DND-41 (cell line): ENCODE measurements around the gene GNAS.
A peak's percentile ranks its signal among the peaks of the same experiment; 100 is the strongest.

Experiments used
- ATAC-seq: fragments of 200-7000 bp; cut with Tn5 transposase; 3 replicates; pipeline ENCODE4 v1.9.1; 2021; ENCODE audit warnings: low read depth; ENCODE audit not compliant: insufficient read depth
- DNase-seq: peaks from one replicate; pipeline ENCODE4 v3.0.0-alpha.2; 2020
- H2AFZ ChIP-seq: 2 replicates; pipeline ENCODE4 v1.6.0; 2012; ENCODE audit warnings: low read depth, low read length
- H3K27ac ChIP-seq: 2 replicates; pipeline ENCODE4 v1.5.1; 2012; ENCODE audit warnings: low read length, inconsistent platforms
- H3K27me3 ChIP-seq: fragments of 200-600 bp; sonication (generic); 2 replicates; pipeline ENCODE4 v1.6.0; 2012; ENCODE audit warnings: low read length, mild to moderate bottlenecking, inconsistent platforms; ENCODE audit not compliant: insufficient read depth, poor library complexity
- H3K36me3 ChIP-seq: 2 replicates; pipeline ENCODE4 v1.5.1; 2012; ENCODE audit warnings: low read length, inconsistent platforms; ENCODE audit not compliant: insufficient read depth
- H3K4me1 ChIP-seq: 2 replicates; pipeline ENCODE4 v1.5.1; 2012; ENCODE audit warnings: mild to moderate bottlenecking, low read length; ENCODE audit not compliant: insufficient read depth
- H3K4me2 ChIP-seq: 2 replicates; pipeline ENCODE4 v1.6.0; 2012; ENCODE audit warnings: mild to moderate bottlenecking, moderate library complexity, low read length, inconsistent platforms; ENCODE audit not compliant: insufficient read depth
- H3K4me3 ChIP-seq, 2 experiments: fragments of 200-600 bp in 1 of 2; shearing (Covaris generic) in 1 of 2; 2 replicates each; pipeline ENCODE4 v1.5.1; 2012 to 2016; ENCODE audit warnings: inconsistent platforms in 2 of 2, low read length in 2 of 2, mild to moderate bottlenecking in 2 of 2, low read depth in 1 of 2, moderate library complexity in 1 of 2
- H3K79me2 ChIP-seq: 2 replicates; pipeline ENCODE4 v1.6.0; 2012; ENCODE audit warnings: low read length, inconsistent platforms; ENCODE audit not compliant: insufficient read depth
- H3K9ac ChIP-seq: 2 replicates; pipeline ENCODE4 v1.6.0; 2012; ENCODE audit warnings: low read depth, mild to moderate bottlenecking, inconsistent platforms, low read length, moderate library complexity
- H3K9me3 ChIP-seq: 2 replicates; pipeline ENCODE4 v1.5.1; 2012; ENCODE audit warnings: low read length, moderate library complexity, mild to moderate bottlenecking, inconsistent platforms; ENCODE audit not compliant: insufficient read depth, severe bottlenecking
- H4K20me1 ChIP-seq: 2 replicates; pipeline ENCODE4 v1.6.0; 2012; ENCODE audit warnings: low read length; ENCODE audit not compliant: insufficient read depth
- CTCF ChIP-seq: IDR thresholded peaks from 2 replicates; pipeline ENCODE4 v1.5.1; 2012; ENCODE audit warnings: borderline replicate concordance, low read length, moderate library complexity, mild to moderate bottlenecking; ENCODE audit not compliant: poor library complexity, severe bottlenecking; ENCODE audit errors: extremely low read depth
- EZH2 ChIP-seq: IDR thresholded peaks from 3 replicates; pipeline ENCODE4 v1.6.1; 2012; ENCODE audit warnings: borderline replicate concordance, low read depth, mild to moderate bottlenecking, moderate library complexity, low read length, inconsistent platforms; ENCODE audit not compliant: severe bottlenecking

Gene GNAS

GRCh38 chr20:58880994-58881752, 28.7 kb downstream of the GNAS start:
- Histone ChIP-seq H3K79me2 (no peaks in the 10 kb centered on the region), H3K36me3 (no peaks in the 10 kb centered on the region), H3K4me3 (no peak overlapping the region), H3K27ac (no peak overlapping the region), H3K4me2 (no peak overlapping the region), H3K4me1 (no peaks in the 10 kb centered on the region), H3K27me3 (no peaks in the 10 kb centered on the region), H3K9me3 (no peaks in the 10 kb centered on the region), H3K9ac (no peak overlapping the region), H4K20me1 (no peaks in the 10 kb centered on the region), H2AFZ (no peak overlapping the region)
- ATAC-seq (no peak), DNase-seq (no peak)
- TF ChIP-seq CTCF (peak; percentile 55), EZH2 (no peak)

GRCh38 chr20:58882704-58883089, 30.2 kb downstream of the GNAS start:
- Histone ChIP-seq H4K20me1 (no peaks in the 10 kb centered on the region), H3K27me3 (no peaks in the 10 kb centered on the region), H3K36me3 (no peaks in the 10 kb centered on the region), H3K9ac (no peak overlapping the region), H3K79me2 (peaks cover under 1% of the 10 kb centered on the region; the same call in 1 of the 2 replicates), H3K27ac (no peak overlapping the region), H3K9me3 (no peaks in the 10 kb centered on the region), H3K4me1 (peaks cover 3% of the 10 kb centered on the region), H3K4me2 (no peak overlapping the region), H2AFZ (no peak overlapping the region), H3K4me3 (no peak overlapping the region)
- no peak for DNase-seq
- no peak for TF ChIP-seq EZH2
- no peak for TF ChIP-seq CTCF
- ATAC-seq: no peak

- H3K79me2 ChIP-seq: peaks cover 7% of the 10 kb centered on the region
- H3K4me2 ChIP-seq: no peak overlapping the region
- no peaks in the 10 kb centered on the region for H3K36me3 ChIP-seq
- H3K9me3 ChIP-seq: no peaks in the 10 kb centered on the region
- no peaks in the 10 kb centered on the region for H4K20me1 ChIP-seq
- no peak for TF ChIP-seq CTCF
- H2AFZ ChIP-seq: no peak overlapping the region
- no peaks in the 10 kb centered on the region for H3K27me3 ChIP-seq
- DNase-seq: no peak
- no peak overlapping the region for H3K27ac ChIP-seq
- peaks cover 8% of the 10 kb centered on the region for H3K4me1 ChIP-seq
- H3K9ac ChIP-seq: no peak overlapping the region
- no peak overlapping the region for H3K4me3 ChIP-seq
- no peak for ATAC-seq
Measured at GRCh38 chr20:58883241-58883691, 30.8 kb downstream of the GNAS start.
